B cell (primary cell): ENCODE results near the gene FRMD3. TPM values are rescaled to one million over a fixed set of nuclear protein-coding genes. Genes with fewer than 3 reads are reported as not detected.

Source experiments
- ATAC-seq: fragments of 200-7000 bp; cut with Tn5 transposase; one replicate; pipeline ENCODE4 v1.10.0; 2021; ENCODE audit warnings: low read depth, mild to moderate bottlenecking, moderate number of reproducible peaks, moderate library complexity
- CTCF ChIA-PET: fragments of 350-600 bp; sonication (Branson Sonifier 250); formaldehyde crosslinking; loops from one replicate; lab custom pipeline; 2021; ENCODE audit warnings: antibody characterized with exemption, inconsistent platforms; lab: Charles Lee
- POLR2A ChIA-PET: fragments of 350-600 bp; sonication (Branson Sonifier 250); formaldehyde crosslinking; loops from one replicate; lab custom pipeline; 2021; ENCODE audit warnings: antibody characterized with exemption; lab: Charles Lee
- DNase-seq: peaks from one replicate; pipeline ENCODE4 v3.0.0; 2013
- H2AFZ ChIP-seq: 2 replicates; pipeline ENCODE4 v1.6.1; 2012; ENCODE audit warnings: mild to moderate bottlenecking, low read depth, low read length; ENCODE audit not compliant: insufficient read depth, poor library complexity, severe bottlenecking
- H3K27ac ChIP-seq, 2 donors: 1 replicate in 1 of 2; 2 replicates in 1 of 2; pipeline ENCODE4 v1.5.1; 2012 to 2013; ENCODE audit warnings: low read length in 2 of 2, mild to moderate bottlenecking in 2 of 2, moderate library complexity in 1 of 2
- H3K27me3 ChIP-seq, 4 experiments: fragments of 200-600 bp in 1 of 4; sonication (generic) in 1 of 4; replicated peaks in 1 of 4; 1 replicate in 2 of 4; 2 replicates in 2 of 4; pipeline versions ENCODE4 v1.6.1 to v1.7.0; 2013 to 2016; ENCODE audit warnings: low read length in 3 of 4, mild to moderate bottlenecking in 2 of 4, mixed read lengths in 1 of 4, moderate library complexity in 1 of 4; ENCODE audit not compliant: insufficient read depth in 4 of 4, control insufficient read depth in 3 of 4; ENCODE audit errors: control extremely low read depth in 1 of 4
- H3K36me3 ChIP-seq, 2 experiments: replicated peaks in 1 of 2; 1 replicate in 1 of 2; 2 replicates in 1 of 2; pipeline versions ENCODE4 v1.6.1 to v1.7.1; 2013; ENCODE audit warnings: low read length in 1 of 2; ENCODE audit not compliant: insufficient read depth in 2 of 2, control insufficient read depth in 1 of 2; ENCODE audit errors: control extremely low read depth in 1 of 2, extremely low read depth in 1 of 2
- H3K4me1 ChIP-seq, 2 donors: fragments of 200-600 bp in 1 of 2; sonication (generic) in 1 of 2; 1 replicate in 1 of 2; 2 replicates in 1 of 2; pipeline versions ENCODE4 v1.5.1 to v1.6.1; 2013 to 2017; ENCODE audit warnings: low read length in 2 of 2; ENCODE audit not compliant: control insufficient read depth in 2 of 2, insufficient read depth in 2 of 2
- H3K4me2 ChIP-seq: replicated peaks from 2 replicates; pipeline ENCODE3; 2012; ENCODE audit warnings: mild to moderate bottlenecking, low read depth, low read length; ENCODE audit not compliant: poor library complexity, severe bottlenecking
- H3K4me3 ChIP-seq, 5 experiments: fragments of 200-600 bp in 1 of 5; sonication (generic) in 1 of 5; 1 replicate in 3 of 5; 2 replicates in 2 of 5; pipeline versions ENCODE4 v1.5.1 to v1.7.0; 2011 to 2016; ENCODE audit warnings: low read length in 4 of 5, mild to moderate bottlenecking in 4 of 5, low read depth in 2 of 5, control low read depth in 1 of 5, moderate library complexity in 1 of 5; ENCODE audit not compliant: insufficient read depth in 1 of 5; ENCODE audit errors: control extremely low read depth in 1 of 5, extremely low read depth in 1 of 5
- H3K79me2 ChIP-seq: fragments of 200-600 bp; sonication (generic); one replicate; pipeline ENCODE4 v1.6.0; 2016; ENCODE audit warnings: low read length; ENCODE audit not compliant: control insufficient read depth, insufficient read depth
- H3K9ac ChIP-seq: fragments of 200-600 bp; sonication (generic); 2 replicates; pipeline ENCODE4 v1.6.1; 2017; ENCODE audit warnings: mild to moderate bottlenecking, low read length, moderate library complexity
- H3K9me3 ChIP-seq, 3 donors: one replicate each; pipeline versions ENCODE4 v1.6.1 to v1.7.1; 2013; ENCODE audit warnings: low read length in 2 of 3; ENCODE audit not compliant: control insufficient read depth in 2 of 3, insufficient read depth in 1 of 3; ENCODE audit errors: control extremely low read depth in 1 of 3
- H4K20me1 ChIP-seq: 2 replicates; pipeline ENCODE4 v1.6.0; 2012; ENCODE audit warnings: mild to moderate bottlenecking, low read length; ENCODE audit not compliant: insufficient read depth, control insufficient read depth, poor library complexity, severe bottlenecking
- H3K27ac Mint-ChIP-seq: one replicate; pipeline ENCODE4 v1.8.0; 2021; ENCODE audit warnings: mixed read lengths
- H3K27me3 Mint-ChIP-seq: one replicate; pipeline ENCODE4 v1.8.0; 2021; ENCODE audit warnings: mixed read lengths
- H3K4me1 Mint-ChIP-seq: one replicate; pipeline ENCODE4 v1.8.0; 2021; ENCODE audit warnings: mixed read lengths
- H3K4me3 Mint-ChIP-seq: one replicate; pipeline ENCODE4 v1.8.0; 2021; ENCODE audit warnings: mixed read lengths
- H3K9me3 Mint-ChIP-seq: one replicate; pipeline ENCODE4 v1.8.0; 2022; ENCODE audit warnings: mixed read lengths; ENCODE audit not compliant: insufficient read depth
- EZH2 ChIP-seq: IDR thresholded peaks from 2 replicates; pipeline ENCODE4 v1.6.1; 2012; ENCODE audit warnings: borderline replicate concordance, low read depth, mild to moderate bottlenecking, moderate library complexity, low read length; ENCODE audit not compliant: insufficient read depth, poor library complexity, severe bottlenecking
- WGBS: methylation state at CpG from one replicate; pipeline ENCODE4 v1.1.5; 2013; ENCODE audit warnings: missing lambda C conversion rate; ENCODE audit not compliant: insufficient coverage; 5-methylcytosine and 5-hydroxymethylcytosine counted together
- intact Hi-C: fragments of 100-400 bp; cut with micrococcal nuclease; formaldehyde crosslinking; loops from one replicate; pipeline ENCODE4 v1.10.0; 2022
- polyA plus RNA-seq: library from polyadenylated mRNA; depleted of rRNA; stranded (reverse); fragments of >200 nt; gene quantifications from 2 replicates; pipeline ENCODE4 v1.2.3, GENCODE V29; 2012
- total RNA-seq, 2 donors: library from RNA; stranded (reverse); fragments of 120-200 nt in 1 of 2; gene quantifications; 1 replicate in 1 of 2; 2 replicates in 1 of 2; pipeline versions ENCODE4 v1.2.3 to v1.2.4, GENCODE V29; 2013 to 2022
- TF ChIP-seq, protein P1 (sequence below): fragments of 200-600 bp; IDR thresholded peaks from one replicate; pipeline ENCODE4 v1.8.0; 2022; ENCODE audit warnings: antibody characterized with exemption, mild to moderate bottlenecking

Gene FRMD3
- total and polyA plus RNA-seq, 2 donors (not counting 1 experiment from before 2014, with no cell fraction given) = 0.37 to 0.49 TPM

DNA sequence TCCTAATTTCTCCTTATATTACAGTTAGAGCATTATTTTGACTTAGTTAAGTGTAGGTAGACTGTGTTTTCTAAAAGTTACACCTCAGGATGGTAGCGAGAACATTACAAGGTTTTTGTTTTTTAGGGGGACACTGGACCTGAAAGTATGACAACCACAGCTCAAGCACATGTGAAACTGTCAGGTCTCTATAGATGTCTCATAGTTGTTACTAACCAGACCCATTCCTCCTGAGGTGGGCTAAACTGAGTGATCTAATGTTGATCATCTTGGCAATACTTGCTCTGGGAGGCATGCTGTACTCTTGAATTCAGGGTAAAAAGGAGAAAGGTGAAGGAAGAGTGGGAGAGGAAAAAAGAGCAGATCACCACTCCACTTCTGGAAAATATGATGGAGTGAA, 278.6 kb downstream of the FRMD3 start:
- 71% methylated on average over 1 of the region's 1 CpG for WGBS
- Mint-ChIP-seq H3K4me1 (no peaks in the 10 kb centered on the region), H3K9me3 (no peaks in the 10 kb centered on the region), H3K4me3 (no peak overlapping the region), H3K27ac (no peak overlapping the region), H3K27me3 (no peaks in the 10 kb centered on the region)
- no peak overlapping the region for H3K4me3 ChIP-seq
- DNase-seq = no peak
- H3K4me2 ChIP-seq = no peak overlapping the region
- H3K27ac ChIP-seq = no peak overlapping the region
- TF ChIP-seq, protein P1, sequence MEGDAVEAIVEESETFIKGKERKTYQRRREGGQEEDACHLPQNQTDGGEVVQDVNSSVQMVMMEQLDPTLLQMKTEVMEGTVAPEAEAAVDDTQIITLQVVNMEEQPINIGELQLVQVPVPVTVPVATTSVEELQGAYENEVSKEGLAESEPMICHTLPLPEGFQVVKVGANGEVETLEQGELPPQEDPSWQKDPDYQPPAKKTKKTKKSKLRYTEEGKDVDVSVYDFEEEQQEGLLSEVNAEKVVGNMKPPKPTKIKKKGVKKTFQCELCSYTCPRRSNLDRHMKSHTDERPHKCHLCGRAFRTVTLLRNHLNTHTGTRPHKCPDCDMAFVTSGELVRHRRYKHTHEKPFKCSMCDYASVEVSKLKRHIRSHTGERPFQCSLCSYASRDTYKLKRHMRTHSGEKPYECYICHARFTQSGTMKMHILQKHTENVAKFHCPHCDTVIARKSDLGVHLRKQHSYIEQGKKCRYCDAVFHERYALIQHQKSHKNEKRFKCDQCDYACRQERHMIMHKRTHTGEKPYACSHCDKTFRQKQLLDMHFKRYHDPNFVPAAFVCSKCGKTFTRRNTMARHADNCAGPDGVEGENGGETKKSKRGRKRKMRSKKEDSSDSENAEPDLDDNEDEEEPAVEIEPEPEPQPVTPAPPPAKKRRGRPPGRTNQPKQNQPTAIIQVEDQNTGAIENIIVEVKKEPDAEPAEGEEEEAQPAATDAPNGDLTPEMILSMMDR = no peak
- TF ChIP-seq EZH2 = no peak
- intact Hi-C loops = no loop called here
- no peaks in the 10 kb centered on the region for H3K27me3 ChIP-seq
- ChIA-PET POLR2A (no interaction called here), CTCF (no interaction called here)
- H4K20me1 ChIP-seq = no peaks in the 10 kb centered on the region
- no peaks in the 10 kb centered on the region for H3K79me2 ChIP-seq
- no peaks in the 10 kb centered on the region for H3K36me3 ChIP-seq
- no peak overlapping the region for H3K9ac ChIP-seq
- H3K9me3 ChIP-seq = no peaks in the 10 kb centered on the region
- H2AFZ ChIP-seq = no peak overlapping the region
- H3K4me1 ChIP-seq = no peaks in the 10 kb centered on the region
- ATAC-seq = no peak

DNA sequence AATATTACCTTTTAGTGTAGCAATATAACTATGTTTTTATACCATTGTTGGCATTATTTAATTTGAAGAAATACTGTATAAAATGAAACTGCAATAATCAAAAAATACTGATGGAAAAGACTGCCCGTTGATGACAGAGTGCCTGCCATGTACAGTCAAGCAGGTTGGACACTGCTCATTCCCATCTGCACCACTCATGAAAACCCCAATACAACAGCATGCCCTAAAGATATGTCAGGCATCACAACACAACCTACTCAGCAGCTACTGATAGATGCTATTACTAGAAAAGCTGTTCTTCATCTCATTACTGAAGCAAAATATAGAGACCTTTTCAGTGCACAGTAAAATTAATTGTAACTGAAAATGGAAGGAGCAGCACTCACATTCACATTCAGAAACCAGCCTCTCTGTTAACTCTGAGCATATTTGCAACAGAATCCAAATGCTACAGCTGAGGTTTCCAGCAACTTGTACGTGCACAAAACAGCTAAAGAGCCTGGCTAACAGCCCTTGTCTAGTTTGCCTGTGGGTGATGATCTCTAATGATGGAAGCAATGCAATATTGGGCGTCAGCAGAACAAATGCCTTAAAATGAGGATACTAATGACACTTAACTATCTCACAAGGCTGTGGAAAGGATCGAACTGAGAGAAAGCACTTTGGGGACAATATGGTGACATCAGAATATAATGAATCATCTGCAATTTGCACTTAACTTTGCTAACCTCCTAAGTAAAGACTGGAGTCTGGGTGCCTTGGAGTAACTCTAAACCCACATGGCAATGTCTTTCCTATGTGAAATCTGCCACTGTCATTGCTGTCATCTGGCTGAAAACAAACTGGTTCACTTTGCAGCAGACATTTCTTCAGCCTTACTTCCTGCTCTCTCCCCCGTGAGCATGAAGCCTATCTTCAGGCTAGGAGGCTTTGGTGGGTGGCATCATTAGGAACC, 280.0 kb downstream of the FRMD3 start:
- no peaks in the 10 kb centered on the region for H3K79me2 ChIP-seq
- no peak overlapping the region for H3K4me2 ChIP-seq
- no peak overlapping the region for H3K27ac Mint-ChIP-seq
- TF ChIP-seq, protein P1 = no peak
- no peak for TF ChIP-seq EZH2
- H4K20me1 ChIP-seq = no peaks in the 10 kb centered on the region
- CTCF ChIA-PET = no interaction called here
- H3K9me3 Mint-ChIP-seq = no peaks in the 10 kb centered on the region
- H3K4me1 Mint-ChIP-seq = no peaks in the 10 kb centered on the region
- no peaks in the 10 kb centered on the region for H3K27me3 ChIP-seq
- no peaks in the 10 kb centered on the region for H3K27me3 Mint-ChIP-seq
- H3K4me3 ChIP-seq = no peak overlapping the region
- H3K4me1 ChIP-seq = no peaks in the 10 kb centered on the region
- DNase-seq = no peak
- no peaks in the 10 kb centered on the region for H3K36me3 ChIP-seq
- H2AFZ ChIP-seq = no peak overlapping the region
- no peak overlapping the region for H3K9ac ChIP-seq
- H3K9me3 ChIP-seq = no peaks in the 10 kb centered on the region
- no peak for ATAC-seq
- intact Hi-C loops = no loop called here
- 83% methylated on average over 2 of the region's 5 CpGs for WGBS
- H3K4me3 Mint-ChIP-seq = no peak overlapping the region
- no peak overlapping the region for H3K27ac ChIP-seq
- POLR2A ChIA-PET = no interaction called here
